Measurements from ENCODE around the gene LIPJ.

Gene LIPJ

DNA sequence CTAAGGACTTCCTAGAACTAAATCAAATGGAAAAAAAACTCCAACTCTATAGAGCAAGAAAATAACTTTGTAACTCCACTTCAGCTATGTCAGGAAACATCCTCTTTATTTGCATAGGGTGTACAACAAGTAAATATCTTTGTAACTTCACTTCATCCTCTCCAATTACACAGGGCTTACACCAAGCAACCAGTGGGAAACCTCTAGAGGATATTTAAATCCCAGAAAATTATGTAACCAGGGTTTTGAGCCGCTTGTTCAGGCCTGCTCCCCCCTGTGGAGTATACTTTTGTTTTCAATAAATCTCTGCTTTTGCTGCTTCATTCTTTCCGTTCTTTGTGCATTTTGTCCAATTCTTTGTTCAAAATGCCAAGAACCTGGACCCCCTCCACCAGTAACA is 22.2 kb downstream of the LIPJ start:
- no peak overlapping the region for H2AK5ac ChIP-seq (ENCODE audit: low read depth, low read length)
- H3K23ac ChIP-seq (ENCODE audit: low read depth, low read length, poor library complexity) = no peak overlapping the region
- no peak overlapping the region for H4K8ac ChIP-seq (ENCODE audit: low read depth, low read length)
- H3K9me3 ChIP-seq (replicated peaks in 1 of 2; ENCODE audit: control insufficient read depth in 2 of 2, insufficient read depth in 1 of 2, low read depth in 1 of 2, low read length in 2 of 2) = no peaks in the 10 kb centered on the region
- H3K14ac ChIP-seq (ENCODE audit: low read length) = no peak overlapping the region
- H2BK12ac ChIP-seq (ENCODE audit: low read length) = no peak overlapping the region
- H3K27ac ChIP-seq (replicated peaks; ENCODE audit: low read length) = no peak overlapping the region
- no peak overlapping the region for H3K18ac ChIP-seq (ENCODE audit: low read length)
- H2BK5ac ChIP-seq (ENCODE audit: low read length) = no peak overlapping the region
- H3K4ac ChIP-seq (ENCODE audit: low read length) = no peak overlapping the region
- H2BK120ac ChIP-seq (ENCODE audit: low read depth, low read length) = no peak overlapping the region
- H3K4me2 ChIP-seq (ENCODE audit: insufficient read depth, low read length, poor library complexity, severe bottlenecking) = no peak overlapping the region
- no peak overlapping the region for H4K91ac ChIP-seq (ENCODE audit: low read depth, low read length, poor library complexity)
- no peaks in the 10 kb centered on the region for H3K27me3 ChIP-seq (ENCODE audit: control insufficient read depth in 3 of 3, insufficient read depth in 3 of 3, low read depth in 1 of 3, low read length in 3 of 3)
- WGBS, 2 donors (ENCODE audit: extremely low coverage in 2 of 2, insufficient read length in 2 of 2, insufficient replicate concordance in 1 of 2) = no CpG with 5 or more reads among the region's 2 CpGs
- H3K36me3 ChIP-seq (replicated peaks in 1 of 2; ENCODE audit: control insufficient read depth in 2 of 2, insufficient read depth in 2 of 2, low read length in 2 of 2) = no peaks in the 10 kb centered on the region
- no peaks in the 10 kb centered on the region for H3K4me1 ChIP-seq (ENCODE audit: control insufficient read depth in 2 of 2, insufficient read depth in 1 of 2, low read depth in 1 of 2, low read length in 2 of 2)
- H3K4me3 ChIP-seq (ENCODE audit: low read length in 2 of 2) = no peak overlapping the region
- no peak for DNase-seq (ENCODE audit: low spot score)
- no peak overlapping the region for H2AFZ ChIP-seq (ENCODE audit: low read length)
- H3K9ac ChIP-seq (ENCODE audit: low read depth, low read length, poor library complexity) = no peak overlapping the region
- no peaks in the 10 kb centered on the region for H3K79me1 ChIP-seq (ENCODE audit: low read depth, low read length)
- no peak overlapping the region for H2BK15ac ChIP-seq (ENCODE audit: low read length)

DNA sequence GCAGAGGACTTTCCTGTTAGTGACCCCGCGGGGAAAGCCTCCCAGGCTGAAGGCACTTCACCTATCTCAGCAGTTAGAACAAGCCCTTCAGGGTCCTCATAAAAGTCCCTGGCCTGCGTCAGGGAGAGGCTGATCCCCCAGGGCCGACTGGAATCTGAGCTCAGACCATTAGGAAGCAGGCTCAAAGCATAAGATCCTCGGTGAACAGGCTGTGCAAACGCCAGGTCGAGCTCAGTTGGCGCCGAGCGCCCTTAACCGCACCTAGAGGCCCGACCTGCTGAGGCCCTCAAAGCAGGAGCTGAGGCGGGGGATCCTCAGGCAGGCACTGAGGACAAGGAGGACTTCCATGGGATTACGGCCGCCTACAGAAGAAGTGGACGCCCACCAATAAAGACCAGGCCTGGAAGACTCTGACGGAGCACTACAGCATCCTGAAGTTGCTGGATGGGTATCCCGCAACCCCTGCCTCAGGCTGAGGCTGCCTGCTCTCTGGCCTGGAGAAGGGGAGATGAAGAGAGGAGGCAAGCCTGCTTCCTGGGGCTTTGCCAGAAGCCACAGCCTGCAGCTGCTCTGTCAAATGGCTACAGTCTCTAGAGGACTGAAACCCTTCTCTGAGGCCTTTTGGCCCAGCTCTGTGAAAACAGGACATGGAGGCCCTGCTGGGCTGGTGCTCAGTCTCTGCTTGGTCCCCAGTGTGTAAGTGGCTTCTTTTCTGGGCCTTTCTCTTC is 29.9 kb downstream of the LIPJ start:
- H3K4me3 ChIP-seq (ENCODE audit: low read length in 2 of 2) = no peak overlapping the region

DNA sequence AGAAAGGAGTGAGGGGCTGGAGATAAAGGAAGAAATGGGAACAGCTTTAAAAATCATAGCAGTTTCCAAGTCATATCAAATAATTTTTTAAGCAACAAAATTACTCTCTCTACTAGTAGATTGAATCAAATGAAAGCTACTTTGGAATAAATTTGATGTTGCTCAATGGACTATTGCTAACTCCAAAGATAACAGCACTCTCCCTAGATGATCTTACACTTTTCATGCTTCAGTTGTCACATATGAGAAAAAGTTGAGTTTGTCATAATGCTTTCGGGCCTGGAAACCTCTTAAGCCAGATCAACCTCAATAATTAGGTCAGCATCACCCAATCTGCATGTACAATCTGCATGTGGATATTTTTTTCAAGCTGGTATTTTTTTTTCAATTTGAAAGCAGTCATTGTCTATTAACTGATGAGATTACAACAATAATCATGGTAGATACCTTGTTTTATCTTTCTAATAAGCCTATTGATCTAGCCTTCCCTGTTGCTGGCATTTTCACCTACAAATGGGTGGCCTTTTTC is 31.3 kb downstream of the LIPJ start:
- no CpG with 5 or more reads among the region's 1 CpG for whole genome bisulfite sequencing, 2 donors (ENCODE audit: extremely low coverage in 2 of 2, insufficient read length in 2 of 2, insufficient replicate concordance in 1 of 2)

More for the DNA sequence above, 29.9 kb downstream of the LIPJ start:
- Histone ChIP-seq H3K9me3 (replicated peaks in 1 of 2; ENCODE audit: control insufficient read depth in 2 of 2, insufficient read depth in 1 of 2, low read depth in 1 of 2, low read length in 2 of 2) (no peaks in the 10 kb centered on the region), H3K4me1 (ENCODE audit: control insufficient read depth in 2 of 2, insufficient read depth in 1 of 2, low read depth in 1 of 2, low read length in 2 of 2) (no peaks in the 10 kb centered on the region), H3K4me2 (ENCODE audit: insufficient read depth, low read length, poor library complexity, severe bottlenecking) (no peak overlapping the region), H3K14ac (ENCODE audit: low read length) (no peak overlapping the region), H4K8ac (ENCODE audit: low read depth, low read length) (no peak overlapping the region), H2BK120ac (ENCODE audit: low read depth, low read length) (no peak overlapping the region), H3K27ac (replicated peaks; ENCODE audit: low read length) (no peak overlapping the region), H3K9ac (ENCODE audit: low read depth, low read length, poor library complexity) (peak overlapping the region; percentile 50), H3K18ac (ENCODE audit: low read length) (peak overlapping the region; percentile 35), H3K27me3 (ENCODE audit: control insufficient read depth in 3 of 3, insufficient read depth in 3 of 3, low read depth in 1 of 3, low read length in 3 of 3) (peaks cover 0 to 2% (median 0%) of the 10 kb centered on the region in 3 experiments), H2BK5ac (ENCODE audit: low read length) (peak overlapping the region; percentile 33), H3K23ac (ENCODE audit: low read depth, low read length, poor library complexity) (no peak overlapping the region), H2BK15ac (ENCODE audit: low read length) (no peak overlapping the region), H2AK5ac (ENCODE audit: low read depth, low read length) (no peak overlapping the region), H2BK12ac (ENCODE audit: low read length) (no peak overlapping the region), H3K4ac (ENCODE audit: low read length) (no peak overlapping the region), H3K36me3 (replicated peaks in 1 of 2; ENCODE audit: control insufficient read depth in 2 of 2, insufficient read depth in 2 of 2, low read length in 2 of 2) (no peaks in the 10 kb centered on the region), H4K91ac (ENCODE audit: low read depth, low read length, poor library complexity) (no peak overlapping the region), H3K79me1 (ENCODE audit: low read depth, low read length) (no peaks in the 10 kb centered on the region), H2AFZ (ENCODE audit: low read length) (no peak overlapping the region)
- WGBS, 2 donors (ENCODE audit: extremely low coverage in 2 of 2, insufficient read length in 2 of 2, insufficient replicate concordance in 1 of 2) = no CpG with 5 or more reads among the region's 18 CpGs
- DNase-seq (ENCODE audit: low spot score) = no peak

DNA sequence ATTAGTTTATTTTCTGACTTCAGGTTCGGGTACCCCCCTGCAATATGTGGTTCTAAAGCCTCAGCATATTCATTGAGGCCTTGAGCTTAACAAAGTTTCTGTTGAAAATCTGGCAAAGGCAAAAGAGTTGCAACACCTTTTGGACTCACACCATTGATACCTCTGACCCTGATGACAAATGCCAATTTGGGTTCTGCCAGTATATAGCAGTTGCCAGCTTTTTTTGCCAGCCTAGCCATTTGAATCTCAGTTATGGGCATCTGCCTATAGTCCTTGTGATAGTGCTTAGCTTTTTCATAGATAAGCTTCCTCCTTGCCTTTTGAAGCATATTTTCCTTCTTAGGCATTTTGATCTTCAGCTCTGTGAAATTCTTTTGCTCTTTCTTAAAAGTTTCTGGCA is 31.9 kb downstream of the LIPJ start:
- no peak overlapping the region for H4K91ac ChIP-seq (ENCODE audit: low read depth, low read length, poor library complexity)
- H3K79me1 ChIP-seq (ENCODE audit: low read depth, low read length) = no peaks in the 10 kb centered on the region
- no peak for DNase-seq (ENCODE audit: low spot score)
- no peak overlapping the region for H2BK120ac ChIP-seq (ENCODE audit: low read depth, low read length)
- no peaks in the 10 kb centered on the region for H3K9me3 ChIP-seq (replicated peaks in 1 of 2; ENCODE audit: control insufficient read depth in 2 of 2, insufficient read depth in 1 of 2, low read depth in 1 of 2, low read length in 2 of 2)
- no peak overlapping the region for H2BK12ac ChIP-seq (ENCODE audit: low read length)
- no peak overlapping the region for H4K8ac ChIP-seq (ENCODE audit: low read depth, low read length)
- H3K23ac ChIP-seq (ENCODE audit: low read depth, low read length, poor library complexity) = no peak overlapping the region
- no peaks in the 10 kb centered on the region for H3K4me1 ChIP-seq (ENCODE audit: control insufficient read depth in 2 of 2, insufficient read depth in 1 of 2, low read depth in 1 of 2, low read length in 2 of 2)
- no peak overlapping the region for H2AK5ac ChIP-seq (ENCODE audit: low read depth, low read length)
- no peak overlapping the region for H2AFZ ChIP-seq (ENCODE audit: low read length)
- H3K9ac ChIP-seq (ENCODE audit: low read depth, low read length, poor library complexity) = no peak overlapping the region
- no peak overlapping the region for H2BK5ac ChIP-seq (ENCODE audit: low read length)
- H3K4me3 ChIP-seq (ENCODE audit: low read length in 2 of 2) = no peak overlapping the region
- H3K36me3 ChIP-seq (replicated peaks in 1 of 2; ENCODE audit: control insufficient read depth in 2 of 2, insufficient read depth in 2 of 2, low read length in 2 of 2) = no peaks in the 10 kb centered on the region
- H3K27ac ChIP-seq (replicated peaks; ENCODE audit: low read length) = no peak overlapping the region
- no peak overlapping the region for H3K4me2 ChIP-seq (ENCODE audit: insufficient read depth, low read length, poor library complexity, severe bottlenecking)
- H3K18ac ChIP-seq (ENCODE audit: low read length) = no peak overlapping the region
- peaks cover 0 to 2% (median 0%) of the 10 kb centered on the region in 3 experiments for H3K27me3 ChIP-seq (ENCODE audit: control insufficient read depth in 3 of 3, insufficient read depth in 3 of 3, low read depth in 1 of 3, low read length in 3 of 3)
- no peak overlapping the region for H3K14ac ChIP-seq (ENCODE audit: low read length)
- no CpG with 5 or more reads among the region's 1 CpG for WGBS, 2 donors (ENCODE audit: extremely low coverage in 2 of 2, insufficient read length in 2 of 2, insufficient replicate concordance in 1 of 2)
- H2BK15ac ChIP-seq (ENCODE audit: low read length) = no peak overlapping the region
- H3K4ac ChIP-seq (ENCODE audit: low read length) = no peak overlapping the region

More for the DNA sequence above, 31.3 kb downstream of the LIPJ start:
- no peaks in the 10 kb centered on the region for H3K4me1 ChIP-seq (ENCODE audit: control insufficient read depth in 2 of 2, insufficient read depth in 1 of 2, low read depth in 1 of 2, low read length in 2 of 2)
- no peak overlapping the region for H3K4me2 ChIP-seq (ENCODE audit: insufficient read depth, low read length, poor library complexity, severe bottlenecking)
- peaks cover 0 to 2% (median 0%) of the 10 kb centered on the region in 3 experiments for H3K27me3 ChIP-seq (ENCODE audit: control insufficient read depth in 3 of 3, insufficient read depth in 3 of 3, low read depth in 1 of 3, low read length in 3 of 3)
- no peak overlapping the region for H3K9ac ChIP-seq (ENCODE audit: low read depth, low read length, poor library complexity)
- no peak overlapping the region for H4K91ac ChIP-seq (ENCODE audit: low read depth, low read length, poor library complexity)
- no peak overlapping the region for H2BK120ac ChIP-seq (ENCODE audit: low read depth, low read length)
- H3K9me3 ChIP-seq (replicated peaks in 1 of 2; ENCODE audit: control insufficient read depth in 2 of 2, insufficient read depth in 1 of 2, low read depth in 1 of 2, low read length in 2 of 2) = no peaks in the 10 kb centered on the region
- no peak for DNase-seq (ENCODE audit: low spot score)
- no peak overlapping the region for H2AK5ac ChIP-seq (ENCODE audit: low read depth, low read length)
- H3K79me1 ChIP-seq (ENCODE audit: low read depth, low read length) = no peaks in the 10 kb centered on the region
- H3K4me3 ChIP-seq (ENCODE audit: low read length in 2 of 2) = no peak overlapping the region
- H3K18ac ChIP-seq (ENCODE audit: low read length) = no peak overlapping the region
- no peak overlapping the region for H3K4ac ChIP-seq (ENCODE audit: low read length)
- no peak overlapping the region for H3K23ac ChIP-seq (ENCODE audit: low read depth, low read length, poor library complexity)
- no peak overlapping the region for H3K14ac ChIP-seq (ENCODE audit: low read length)
- H3K36me3 ChIP-seq (replicated peaks in 1 of 2; ENCODE audit: control insufficient read depth in 2 of 2, insufficient read depth in 2 of 2, low read length in 2 of 2) = no peaks in the 10 kb centered on the region
- no peak overlapping the region for H2BK15ac ChIP-seq (ENCODE audit: low read length)
- H2BK12ac ChIP-seq (ENCODE audit: low read length) = no peak overlapping the region
- H3K27ac ChIP-seq (replicated peaks; ENCODE audit: low read length) = no peak overlapping the region
- no peak overlapping the region for H2BK5ac ChIP-seq (ENCODE audit: low read length)
- no peak overlapping the region for H4K8ac ChIP-seq (ENCODE audit: low read depth, low read length)
- H2AFZ ChIP-seq (ENCODE audit: low read length) = no peak overlapping the region
